HL-60 (cell line): ENCODE measurements around the gene POU2F2.

Experiments used
- POLR2AphosphoS5 ChIP-seq: IDR thresholded peaks from 2 replicates; pipeline ENCODE4 v1.6.1; 2012; ENCODE audit warnings: low read depth
- REST ChIP-seq: IDR thresholded peaks from 2 replicates; pipeline ENCODE4 v1.6.1; 2012; ENCODE audit warnings: low read depth; ENCODE audit not compliant: insufficient replicate concordance
- SPI1 ChIP-seq: IDR thresholded peaks from 2 replicates; pipeline ENCODE4 v1.6.1; 2012; ENCODE audit warnings: low read depth, mild to moderate bottlenecking, borderline replicate concordance
- TF ChIP-seq, protein P1 (sequence below): IDR thresholded peaks from one replicate; pipeline ENCODE4 v1.5.1; 2011; ENCODE audit warnings: low read length, control low read depth, inconsistent platforms; ENCODE audit not compliant: insufficient read depth

DNA sequence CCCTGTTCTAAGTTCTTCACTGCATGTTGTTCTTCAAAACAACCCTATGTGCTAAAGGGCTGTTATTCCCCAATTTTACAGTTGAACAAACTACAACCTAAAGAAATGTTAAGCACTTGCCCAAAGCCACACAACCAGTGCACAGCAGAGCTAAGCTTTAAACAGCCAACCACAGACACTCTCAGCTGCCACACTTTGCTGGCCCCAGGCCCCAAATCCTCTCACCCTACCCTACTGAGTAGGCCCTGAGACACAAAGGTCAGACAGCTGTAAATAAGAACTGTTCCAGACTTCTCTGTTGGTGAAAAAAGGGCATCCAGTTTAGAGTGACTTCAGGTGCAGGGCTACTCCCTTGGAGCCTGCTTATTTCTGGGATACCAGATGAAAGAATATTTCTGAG lies 92.2 kb downstream of the POU2F2 start:
- TF ChIP-seq, protein P1, sequence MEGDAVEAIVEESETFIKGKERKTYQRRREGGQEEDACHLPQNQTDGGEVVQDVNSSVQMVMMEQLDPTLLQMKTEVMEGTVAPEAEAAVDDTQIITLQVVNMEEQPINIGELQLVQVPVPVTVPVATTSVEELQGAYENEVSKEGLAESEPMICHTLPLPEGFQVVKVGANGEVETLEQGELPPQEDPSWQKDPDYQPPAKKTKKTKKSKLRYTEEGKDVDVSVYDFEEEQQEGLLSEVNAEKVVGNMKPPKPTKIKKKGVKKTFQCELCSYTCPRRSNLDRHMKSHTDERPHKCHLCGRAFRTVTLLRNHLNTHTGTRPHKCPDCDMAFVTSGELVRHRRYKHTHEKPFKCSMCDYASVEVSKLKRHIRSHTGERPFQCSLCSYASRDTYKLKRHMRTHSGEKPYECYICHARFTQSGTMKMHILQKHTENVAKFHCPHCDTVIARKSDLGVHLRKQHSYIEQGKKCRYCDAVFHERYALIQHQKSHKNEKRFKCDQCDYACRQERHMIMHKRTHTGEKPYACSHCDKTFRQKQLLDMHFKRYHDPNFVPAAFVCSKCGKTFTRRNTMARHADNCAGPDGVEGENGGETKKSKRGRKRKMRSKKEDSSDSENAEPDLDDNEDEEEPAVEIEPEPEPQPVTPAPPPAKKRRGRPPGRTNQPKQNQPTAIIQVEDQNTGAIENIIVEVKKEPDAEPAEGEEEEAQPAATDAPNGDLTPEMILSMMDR: no peak
- no peak for TF ChIP-seq POLR2AphosphoS5
- TF ChIP-seq REST: no peak
- no peak for TF ChIP-seq SPI1
